K562 (cell line): ENCODE results near the gene TIGAR. TPM values are rescaled to one million over a fixed set of nuclear protein-coding genes. Genes with fewer than 3 reads are reported as not detected.

Experiments used
- ATAC-seq: fragments of 200-7000 bp; cut with Tn5 transposase; 3 replicates; pipeline ENCODE4 v1.9.1; 2020; ENCODE audit warnings: moderate library complexity
- BruUV-seq: library from RNA; stranded (reverse); fragments of 400-500 nt; replicated peaks from 2 replicates; lab custom pipeline; 2021; lab: Mats Ljungman, UMichigan
- CTCF ChIA-PET: fragments of 300-600 bp; formaldehyde crosslinking; extraction: SDS; loops from one replicate; lab custom pipeline; 2021; ENCODE audit warnings: low intra/inter-chr PET ratio; lab: Yijun Ruan, JAX
- POLR2A ChIA-PET: fragments of 300-600, 350-650 bp; sonication (Branson Sonifier 250); formaldehyde crosslinking; extraction: SDS; loops from one replicate; lab custom pipeline; 2021; ENCODE audit warnings: antibody characterized with exemption, inconsistent platforms; lab: Yijun Ruan, JAX
- DNase-seq, 4 experiments: peaks; one replicate each; pipeline versions ENCODE4 v3.0.0 to v3.0.0-alpha.2; 2011 to 2018; ENCODE audit warnings: low spot score in 3 of 4, mixed read lengths in 3 of 4; ENCODE audit errors: extremely low read depth in 1 of 4
- FAIRE-seq: peaks from 2 replicates; lab custom pipeline; 2011; peaks lifted over from hg19 to GRCh38; lab: Jason Lieb, UNC
- H2AFZ ChIP-seq: 2 replicates; pipeline ENCODE4 v1.6.0; 2011; ENCODE audit warnings: low read depth, low read length, control low read depth, inconsistent platforms
- H3K27ac ChIP-seq: fragments of 200-600 bp; 3 replicates; pipeline ENCODE4 v1.8.0; 2011; ENCODE audit warnings: low read depth, mild to moderate bottlenecking, control low read depth, inconsistent platforms, low read length, moderate library complexity, mixed read lengths; ENCODE audit errors: extremely low read depth
- H3K27me3 ChIP-seq, 2 experiments: fragments of 300-600 bp in 1 of 2; 2 replicates in 1 of 2; 3 replicates in 1 of 2; pipeline versions ENCODE4 v1.6.0 to v1.8.0; 2011; ENCODE audit warnings: inconsistent platforms in 2 of 2, low read length in 2 of 2, mild to moderate bottlenecking in 1 of 2, mixed read lengths in 1 of 2, moderate library complexity in 1 of 2; ENCODE audit not compliant: control insufficient read depth in 2 of 2, insufficient read depth in 2 of 2
- H3K36me3 ChIP-seq: fragments of 300-600 bp; 3 replicates; pipeline ENCODE4 v1.8.0; 2011; ENCODE audit warnings: mild to moderate bottlenecking, low read length, inconsistent platforms; ENCODE audit not compliant: control insufficient read depth, insufficient read depth
- H3K4me1 ChIP-seq, 2 experiments: fragments of 200-600 bp in 1 of 2; replicated peaks in 1 of 2; 2 replicates in 1 of 2; 3 replicates in 1 of 2; pipeline versions ENCODE4 v1.5.1 to v1.8.0; 2011; ENCODE audit warnings: inconsistent platforms in 2 of 2, low read length in 2 of 2, mild to moderate bottlenecking in 1 of 2, mixed read lengths in 1 of 2, moderate library complexity in 1 of 2; ENCODE audit not compliant: control insufficient read depth in 2 of 2, insufficient read depth in 2 of 2
- H3K4me2 ChIP-seq: 2 replicates; pipeline ENCODE4 v1.6.1; 2011; ENCODE audit warnings: low read length, control low read depth, inconsistent platforms, mixed read lengths; ENCODE audit not compliant: insufficient read depth
- H3K4me3 ChIP-seq: fragments of 200-600 bp; sonication (generic), shearing (Covaris generic); 2 replicates; pipeline ENCODE4 v1.5.1; 2016; ENCODE audit warnings: control low read depth, inconsistent platforms
- H3K79me2 ChIP-seq: fragments of 200-600 bp; 3 replicates; pipeline ENCODE4 v1.8.0; 2011; ENCODE audit warnings: low read length, inconsistent platforms; ENCODE audit not compliant: control insufficient read depth, insufficient read depth
- H3K9ac ChIP-seq, 2 experiments: 2 replicates each; pipeline versions ENCODE4 v1.6.0 to v1.6.1; 2011; ENCODE audit warnings: low read depth in 2 of 2, low read length in 2 of 2, control low read depth in 1 of 2, inconsistent platforms in 1 of 2, mild to moderate bottlenecking in 1 of 2, mixed read lengths in 1 of 2; ENCODE audit not compliant: insufficient read depth in 1 of 2
- H3K9me1 ChIP-seq: one replicate; pipeline ENCODE4 v1.6.0; 2011; ENCODE audit warnings: inconsistent platforms, mild to moderate bottlenecking, low read length, moderate library complexity; ENCODE audit not compliant: control insufficient read depth, insufficient read depth
- H3K9me3 ChIP-seq: replicated peaks from 2 replicates; pipeline ENCODE4 v1.5.1; 2011; ENCODE audit warnings: low read depth, low read length, inconsistent platforms; ENCODE audit not compliant: control insufficient read depth, insufficient read depth
- H4K20me1 ChIP-seq: replicated peaks from 2 replicates; pipeline ENCODE4 v1.6.1; 2011; ENCODE audit warnings: low read length, inconsistent platforms, mixed read lengths; ENCODE audit not compliant: control insufficient read depth, insufficient read depth
- FOXP4 ChIP-seq: sonication (generic); formaldehyde crosslinking; IDR thresholded peaks from 2 replicates; pipeline ENCODE4 v1.8.0; 2022; ENCODE audit warnings: mild to moderate bottlenecking, missing genetic modification reagents, borderline replicate concordance
- NFIC ChIP-seq: fragments of 450-650 bp; IDR thresholded peaks from 2 replicates; pipeline ENCODE4 v1.6.1; 2017; ENCODE audit warnings: mild to moderate bottlenecking, inconsistent platforms
- SMARCC2 ChIP-seq: fragments of 450-650 bp; IDR thresholded peaks from 2 replicates; pipeline ENCODE4 v1.6.1; 2017; ENCODE audit warnings: antibody characterized with exemption, moderate library complexity, mild to moderate bottlenecking, low read depth
- ZBTB8A ChIP-seq: fragments of 450-650 bp; IDR thresholded peaks from 2 replicates; pipeline ENCODE4 v1.6.1; 2018; ENCODE audit warnings: mild to moderate bottlenecking, moderate library complexity; ENCODE audit not compliant: partially characterized antibody
- ZFP1 ChIP-seq: fragments of 450-650 bp; formaldehyde crosslinking; IDR thresholded peaks from 2 replicates; pipeline ENCODE4 v1.4.0; 2020; ENCODE audit warnings: mild to moderate bottlenecking, mixed read lengths
- WGBS: fragments of 100-300 bp; shearing (Covaris generic); methylation state at CpG from one replicate; pipeline ENCODE4 v1.1.6; 2016; ENCODE audit warnings: low coverage, mixed read lengths; ENCODE audit not compliant: insufficient coverage; ENCODE audit errors: missing lambda C conversion rate; 5-methylcytosine and 5-hydroxymethylcytosine counted together
- in situ Hi-C: fragments of 300-500 bp; cut with MboI; formaldehyde crosslinking; loops from 4 replicates; pipeline ENCODE4 v1.15.0; 2018; ENCODE audit warnings: inconsistent platforms, mixed read lengths
- intact Hi-C: fragments of 100-400 bp; cut with micrococcal nuclease; formaldehyde crosslinking; loops from 2 replicates; pipeline ENCODE4 v1.14.2; 2022
- polyA plus RNA-seq, 8 experiments: library from polyadenylated mRNA; depleted of rRNA in 4 of 8; stranded (reverse) in 5 of 8; unstranded in 3 of 8; fragments of >200 nt; fragmentation: Nextera tagmentation in 2 of 8; fragmentation: Illumina TruSeq in 1 of 8; extraction: Ambion mirVana in 2 of 8; extraction: Trizol in 1 of 8; gene quantifications; 2 replicates each; pipeline versions ENCODE4 v1.2.1 to v1.2.3, GENCODE V29; 2011 to 2014; ENCODE audit warnings: inconsistent platforms in 1 of 8, missing spikeins in 1 of 8
- total RNA-seq, 7 experiments: library from RNA; depleted of rRNA in 6 of 7; stranded (reverse); fragments of >200 nt in 6 of 7; fragmentation: Illumina TruSeq in 2 of 7; extraction: Trizol in 2 of 7; gene quantifications; 2 replicates each; pipeline versions ENCODE4 v1.2.1 to v1.2.3, GENCODE V29; 2011 to 2021; ENCODE audit warnings: low replicate concordance in 1 of 7

Gene TIGAR
- total and polyA plus RNA-seq, 9 of the 15 experiments (the other 6 are each of a cell fraction or from before 2014, with no cell fraction given) = 0.11 to 1.0 (median 0.53) TPM; not detected in 2

GRCh38 chr12:4275870-4276301, 45.1 kb upstream of the TIGAR start:
- Histone ChIP-seq H3K4me1 (peaks cover 18 to 34% of the 10 kb centered on the region in 2 experiments; a peak in 4 of 5 replicates), H3K9me1 (no peaks in the 10 kb centered on the region), H3K27ac (peak overlapping the region; percentile 93), H2AFZ (no peak overlapping the region), H4K20me1 (no peaks in the 10 kb centered on the region; the same call in 1 of the 2 replicates), H3K9ac (peak overlapping the region; percentile 80 to 87; a peak in 3 of 4 replicates), H3K4me2 (peak overlapping the region; percentile 83), H3K9me3 (no peaks in the 10 kb centered on the region), H3K4me3 (peak overlapping the region; percentile 81), H3K36me3 (peaks cover 51% of the 10 kb centered on the region), H3K79me2 (peaks cover 72% of the 10 kb centered on the region), H3K27me3 (no peaks in the 10 kb centered on the region)
- 13% methylated on average over 6 of the region's 14 CpGs for WGBS
- DNase-seq (peak in 1 of 4 experiments; percentile 21), FAIRE-seq (peak; percentile 19), ATAC-seq (no peak)
- in situ Hi-C loops (loop anchor here (5.0 to 25.0 kb wide), 2 partner anchors 164 to 389 kb away; no protein-coding TSS in a partner anchor), intact Hi-C loops (loop anchor here (2.0 to 5.0 kb wide), 3 partner anchors 123 to 279 kb away; no protein-coding TSS in a partner anchor)
- BruUV-seq = no TSS peak
- TF ChIP-seq ZBTB8A (no peak), ZFP1 (no peak), FOXP4 (CRISPR knock-in tag) (no peak), NFIC (0 out of 2 replicates have a peak, but pooled peaks have one; percentile 10), SMARCC2 (no peak)
- POLR2A ChIA-PET = interaction anchor here (0.6 to 1.5 kb wide), 6 partner anchors 9 to 390 kb away, joined by 3 to 5 read pairs (median 3); no protein-coding TSS in a partner anchor
- CTCF ChIA-PET = interaction anchor here (1.2 to 3.4 kb wide), 5 partner anchors 166 to 393 kb away, joined by 3 to 9 read pairs (median 4); no protein-coding TSS in a partner anchor
